ENCODE results near the gene RGS19.

Gene RGS19

GRCh38 chr20:64067005-64067632 is 12.2 kb downstream of the RGS19 start:
- Histone ChIP-seq H3K27me3 (ENCODE audit: control insufficient read depth, insufficient read depth, low read length) (no peaks in the 10 kb centered on the region), H3K36me3 (ENCODE audit: control insufficient read depth, insufficient read depth, low read length) (peaks cover 2% of the 10 kb centered on the region), H3K9ac (ENCODE audit: low read length) (no peak overlapping the region), H3K27ac (ENCODE audit: low read depth, low read length) (no peak overlapping the region), H3K9me3 (ENCODE audit: control insufficient read depth, insufficient read depth, low read depth, low read length) (no peaks in the 10 kb centered on the region), H3K4me1 (ENCODE audit: control insufficient read depth, insufficient read depth, low read length) (peaks cover 22% of the 10 kb centered on the region), H3K4me3 (ENCODE audit: low read depth, low read length) (no peak overlapping the region)

- Histone ChIP-seq H3K27ac (ENCODE audit: low read depth, low read length) (no peak overlapping the region), H3K27me3 (ENCODE audit: control insufficient read depth, insufficient read depth, low read length) (no peaks in the 10 kb centered on the region), H3K9me3 (ENCODE audit: control insufficient read depth, insufficient read depth, low read depth, low read length) (no peaks in the 10 kb centered on the region), H3K4me1 (ENCODE audit: control insufficient read depth, insufficient read depth, low read length) (peaks cover 24% of the 10 kb centered on the region), H3K36me3 (ENCODE audit: control insufficient read depth, insufficient read depth, low read length) (no peaks in the 10 kb centered on the region), H3K9ac (ENCODE audit: low read length) (no peak overlapping the region), H3K4me3 (ENCODE audit: low read depth, low read length) (no peak overlapping the region)
Measured at GRCh38 chr20:64065974-64066343, 13.4 kb downstream of the RGS19 start.

GRCh38 chr20:64065062-64065973 is 14.0 kb downstream of the RGS19 start:
- Histone ChIP-seq H3K9me3 (ENCODE audit: control insufficient read depth, insufficient read depth, low read depth, low read length) (no peaks in the 10 kb centered on the region), H3K27ac (ENCODE audit: low read depth, low read length) (no peak overlapping the region), H3K36me3 (ENCODE audit: control insufficient read depth, insufficient read depth, low read length) (no peaks in the 10 kb centered on the region), H3K4me3 (ENCODE audit: low read depth, low read length) (no peak overlapping the region), H3K4me1 (ENCODE audit: control insufficient read depth, insufficient read depth, low read length) (peaks cover 24% of the 10 kb centered on the region), H3K27me3 (ENCODE audit: control insufficient read depth, insufficient read depth, low read length) (no peaks in the 10 kb centered on the region), H3K9ac (ENCODE audit: low read length) (no peak overlapping the region)

- H3K9me3 ChIP-seq (ENCODE audit: control insufficient read depth, insufficient read depth, low read depth, low read length) = no peaks in the 10 kb centered on the region
- no peak overlapping the region for H3K27ac ChIP-seq (ENCODE audit: low read depth, low read length)
- H3K36me3 ChIP-seq (ENCODE audit: control insufficient read depth, insufficient read depth, low read length) = no peaks in the 10 kb centered on the region
- peak overlapping the region; percentile 4 for H3K9ac ChIP-seq (ENCODE audit: low read length)
- H3K27me3 ChIP-seq (ENCODE audit: control insufficient read depth, insufficient read depth, low read length) = no peaks in the 10 kb centered on the region
- H3K4me1 ChIP-seq (ENCODE audit: control insufficient read depth, insufficient read depth, low read length) = peaks cover 24% of the 10 kb centered on the region
- peak overlapping the region; percentile 92 for H3K4me3 ChIP-seq (ENCODE audit: low read depth, low read length)
Measured at GRCh38 chr20:64064145-64064698, 15.1 kb downstream of the RGS19 start.

GRCh38 chr20:64063389-64064144 is 15.8 kb downstream of the RGS19 start:
- H3K4me1 ChIP-seq (ENCODE audit: control insufficient read depth, insufficient read depth, low read length) = peaks cover 24% of the 10 kb centered on the region
- peak overlapping the region; percentile 66 for H3K9ac ChIP-seq (ENCODE audit: low read length)
- no peaks in the 10 kb centered on the region for H3K36me3 ChIP-seq (ENCODE audit: control insufficient read depth, insufficient read depth, low read length)
- peak overlapping the region; percentile 92 for H3K4me3 ChIP-seq (ENCODE audit: low read depth, low read length)
- no peak overlapping the region; the same call in 1 of the 2 replicates for H3K27ac ChIP-seq (ENCODE audit: low read depth, low read length)
- H3K27me3 ChIP-seq (ENCODE audit: control insufficient read depth, insufficient read depth, low read length) = no peaks in the 10 kb centered on the region
- no peaks in the 10 kb centered on the region for H3K9me3 ChIP-seq (ENCODE audit: control insufficient read depth, insufficient read depth, low read depth, low read length)

GRCh38 chr20:64062596-64063388 is 16.5 kb downstream of the RGS19 start, which contains the start of gene TCEA2:
TCEA2 (plus strand) TSS chr20:64063198; CDS start chr20:64063313, 115 bp downstream.
- H3K4me3 ChIP-seq (ENCODE audit: low read depth, low read length) = peak within 1 kb of the TSS; percentile 92
- peak within 1 kb of the TSS; percentile 74 for H3K9ac ChIP-seq (ENCODE audit: low read length)
- no peaks in the 10 kb centered on the region for H3K27me3 ChIP-seq (ENCODE audit: control insufficient read depth, insufficient read depth, low read length)
- H3K36me3 ChIP-seq (ENCODE audit: control insufficient read depth, insufficient read depth, low read length) = no peaks in the 10 kb centered on the region
- H3K27ac ChIP-seq (ENCODE audit: low read depth, low read length) = peak within 1 kb of the TSS; percentile 72
- H3K9me3 ChIP-seq (ENCODE audit: control insufficient read depth, insufficient read depth, low read depth, low read length) = no peaks in the 10 kb centered on the region
- peaks cover 24% of the 10 kb centered on the region for H3K4me1 ChIP-seq (ENCODE audit: control insufficient read depth, insufficient read depth, low read length)

- no peaks in the 10 kb centered on the region for H3K36me3 ChIP-seq (ENCODE audit: control insufficient read depth, insufficient read depth, low read length)
- H3K9me3 ChIP-seq (ENCODE audit: control insufficient read depth, insufficient read depth, low read depth, low read length) = no peaks in the 10 kb centered on the region
- 0 out of 2 replicates have a peak overlapping the region, but pooled peaks have one; percentile 72 for H3K27ac ChIP-seq (ENCODE audit: low read depth, low read length)
- peak overlapping the region; percentile 92 for H3K4me3 ChIP-seq (ENCODE audit: low read depth, low read length)
- no peaks in the 10 kb centered on the region for H3K27me3 ChIP-seq (ENCODE audit: control insufficient read depth, insufficient read depth, low read length)
- H3K4me1 ChIP-seq (ENCODE audit: control insufficient read depth, insufficient read depth, low read length) = peaks cover 29% of the 10 kb centered on the region
- H3K9ac ChIP-seq (ENCODE audit: low read length) = peak overlapping the region; percentile 74
Measured at GRCh38 chr20:64062276-64062595, 17.1 kb downstream of the RGS19 start.

GRCh38 chr20:64058536-64058935 is 20.8 kb downstream of the RGS19 start:
- Histone ChIP-seq H3K9ac (ENCODE audit: low read length) (no peak overlapping the region), H3K27me3 (ENCODE audit: control insufficient read depth, insufficient read depth, low read length) (no peaks in the 10 kb centered on the region), H3K4me1 (ENCODE audit: control insufficient read depth, insufficient read depth, low read length) (peaks cover 38% of the 10 kb centered on the region), H3K9me3 (ENCODE audit: control insufficient read depth, insufficient read depth, low read depth, low read length) (no peaks in the 10 kb centered on the region), H3K4me3 (ENCODE audit: low read depth, low read length) (no peak overlapping the region), H3K27ac (ENCODE audit: low read depth, low read length) (no peak overlapping the region), H3K36me3 (ENCODE audit: control insufficient read depth, insufficient read depth, low read length) (no peaks in the 10 kb centered on the region)

GRCh38 chr20:64057628-64058498 is 21.5 kb downstream of the RGS19 start:
- Histone ChIP-seq H3K4me3 (ENCODE audit: low read depth, low read length) (peak overlapping the region; percentile 36; the same call in 1 of the 2 replicates), H3K9ac (ENCODE audit: low read length) (no peak overlapping the region), H3K27ac (ENCODE audit: low read depth, low read length) (no peak overlapping the region), H3K36me3 (ENCODE audit: control insufficient read depth, insufficient read depth, low read length) (no peaks in the 10 kb centered on the region), H3K9me3 (ENCODE audit: control insufficient read depth, insufficient read depth, low read depth, low read length) (no peaks in the 10 kb centered on the region), H3K4me1 (ENCODE audit: control insufficient read depth, insufficient read depth, low read length) (peaks cover 41% of the 10 kb centered on the region), H3K27me3 (ENCODE audit: control insufficient read depth, insufficient read depth, low read length) (no peaks in the 10 kb centered on the region)
